Osteocyte (in vitro differentiated cells): ENCODE measurements around the gene RNF182. TPM values are rescaled to one million over a fixed set of nuclear protein-coding genes. Genes with fewer than 3 reads are reported as not detected.
A peak's percentile ranks its signal among the peaks of the same experiment; 100 is the strongest.

Source experiments
- DNase-seq: peaks from one replicate; pipeline ENCODE4 v3.0.0; 2021; ENCODE audit warnings: mixed read lengths; ENCODE audit not compliant: unreplicated experiment; ENCODE audit errors: extremely low spot score
- H3K27ac Mint-ChIP-seq: one replicate; pipeline ENCODE4 v1.8.0; 2021; ENCODE audit warnings: mild to moderate bottlenecking, mixed read lengths; ENCODE audit not compliant: unreplicated experiment
- H3K27me3 Mint-ChIP-seq: one replicate; pipeline ENCODE4 v1.8.0; 2021; ENCODE audit warnings: mixed read lengths; ENCODE audit not compliant: unreplicated experiment
- H3K36me3 Mint-ChIP-seq: one replicate; pipeline ENCODE4 v1.8.0; 2021; ENCODE audit warnings: mixed read lengths; ENCODE audit not compliant: unreplicated experiment
- H3K4me1 Mint-ChIP-seq: one replicate; pipeline ENCODE4 v1.8.0; 2021; ENCODE audit warnings: mixed read lengths; ENCODE audit not compliant: unreplicated experiment
- H3K4me3 Mint-ChIP-seq: one replicate; pipeline ENCODE4 v1.8.0; 2021; ENCODE audit warnings: mild to moderate bottlenecking, moderate library complexity, mixed read lengths; ENCODE audit not compliant: unreplicated experiment
- H3K9me3 Mint-ChIP-seq: one replicate; pipeline ENCODE4 v1.8.0; 2021; ENCODE audit warnings: mixed read lengths; ENCODE audit not compliant: unreplicated experiment
- CTCF ChIP-seq: fragments of 200-600 bp; sonication (generic); IDR thresholded peaks from 2 replicates; pipeline ENCODE4 v1.5.0; 2021; ENCODE audit warnings: antibody characterized with exemption, mild to moderate bottlenecking, moderate library complexity
- total RNA-seq: library from RNA; stranded (reverse); gene quantifications from 2 replicates; pipeline ENCODE4 v1.2.1, GENCODE V29; 2021

RNF182 gene
- total RNA-seq, 1 donor from 2014 or later: 11.0 TPM

GRCh38 chr6:14000901-14001300, 76.1 kb downstream of the RNF182 start:
- Mint-ChIP-seq H3K4me3 (no peak overlapping the region), H3K36me3 (no peaks in the 10 kb centered on the region), H3K4me1 (peaks cover 13% of the 10 kb centered on the region), H3K27me3 (no peaks in the 10 kb centered on the region), H3K9me3 (no peaks in the 10 kb centered on the region), H3K27ac (peak overlapping the region; percentile 71)
- no peak for TF ChIP-seq CTCF
- DNase-seq: no peak

- Mint-ChIP-seq H3K4me3 (peak overlapping the region; percentile 38), H3K27ac (peak overlapping the region; percentile 71), H3K27me3 (no peaks in the 10 kb centered on the region), H3K9me3 (no peaks in the 10 kb centered on the region), H3K4me1 (peaks cover 13% of the 10 kb centered on the region), H3K36me3 (no peaks in the 10 kb centered on the region)
- no peak for DNase-seq
- no peak for TF ChIP-seq CTCF
These were observed 76.7 kb downstream of the RNF182 start for GRCh38 chr6:14001329-14002012.

- H3K27ac Mint-ChIP-seq: peak overlapping the region; percentile 71
These were observed 77.6 kb downstream of the RNF182 start for GRCh38 chr6:14002176-14002947.

GRCh38 chr6:14004258-14004657, 79.5 kb downstream of the RNF182 start:
- peaks cover 3% of the 10 kb centered on the region for H3K27me3 Mint-ChIP-seq
- peaks cover 13% of the 10 kb centered on the region for H3K4me1 Mint-ChIP-seq
- no peaks in the 10 kb centered on the region for H3K9me3 Mint-ChIP-seq
- no peak overlapping the region for H3K27ac Mint-ChIP-seq
- DNase-seq: no peak
- H3K4me3 Mint-ChIP-seq: no peak overlapping the region
- TF ChIP-seq CTCF: no peak
- H3K36me3 Mint-ChIP-seq: no peaks in the 10 kb centered on the region

More at GRCh38 chr6:14002176-14002947, 77.6 kb downstream of the RNF182 start:
- peaks cover 13% of the 10 kb centered on the region for H3K4me1 Mint-ChIP-seq
- DNase-seq: no peak
- H3K36me3 Mint-ChIP-seq: no peaks in the 10 kb centered on the region
- no peaks in the 10 kb centered on the region for H3K9me3 Mint-ChIP-seq
- H3K4me3 Mint-ChIP-seq: peak overlapping the region; percentile 38
- H3K27me3 Mint-ChIP-seq: no peaks in the 10 kb centered on the region
- no peak for TF ChIP-seq CTCF

- no peak for TF ChIP-seq CTCF
- Mint-ChIP-seq H3K36me3 (no peaks in the 10 kb centered on the region), H3K27ac (no peak overlapping the region)
These were observed 84.1 kb downstream of the RNF182 start for GRCh38 chr6:14008809-14009208.

More at GRCh38 chr6:14008809-14009208, 84.1 kb downstream of the RNF182 start:
- Mint-ChIP-seq H3K4me3 (no peak overlapping the region), H3K9me3 (no peaks in the 10 kb centered on the region), H3K27me3 (peaks cover 3% of the 10 kb centered on the region), H3K4me1 (no peaks in the 10 kb centered on the region)
- DNase-seq: no peak
